PC-9 (cell line): ENCODE data around the gene RDH14. TPM values are rescaled to one million over a fixed set of nuclear protein-coding genes. Genes with fewer than 3 reads are reported as not detected.

Experiments
- BruUV-seq: library from RNA; stranded (reverse); fragments of 400-500 nt; replicated peaks from 2 replicates; lab custom pipeline; 2021; lab: Mats Ljungman, UMichigan
- CTCF ChIA-PET: fragments of 300-600 bp; sonication (Branson Sonifier 250); formaldehyde crosslinking; loops from one replicate; lab custom pipeline; 2022; ENCODE audit warnings: antibody characterized with exemption; lab: Charles Lee
- POLR2A ChIA-PET: fragments of 300-600 bp; sonication (Branson Sonifier 250); formaldehyde crosslinking; loops from one replicate; lab custom pipeline; 2022; ENCODE audit warnings: antibody characterized with exemption; ENCODE audit not compliant: unreplicated experiment; lab: Charles Lee
- DNase-seq, 2 experiments: peaks; one replicate each; pipeline versions ENCODE4 v3.0.0 to v3.0.0-alpha.2; 2015 to 2022; ENCODE audit warnings: mixed read lengths in 1 of 2
- H2AFZ ChIP-seq: fragments of 200-600 bp; sonication (generic); 2 replicates; pipeline ENCODE4 v1.8.1; 2017; ENCODE audit warnings: antibody characterized with exemption
- H3F3A ChIP-seq: fragments of 200-600 bp; sonication (generic); 2 replicates; pipeline ENCODE4 v1.8.1; 2017; ENCODE audit warnings: antibody characterized with exemption, mild to moderate bottlenecking, low read depth; ENCODE audit not compliant: insufficient read depth
- H3K27ac ChIP-seq: fragments of 200-600 bp; sonication (generic); 2 replicates; pipeline ENCODE4 v1.6.1; 2016; ENCODE audit warnings: mixed run types
- H3K27me3 ChIP-seq: fragments of 200-600 bp; sonication (generic); 2 replicates; pipeline ENCODE4 v1.6.1; 2016; ENCODE audit warnings: low read depth, mixed run types; ENCODE audit not compliant: insufficient read depth
- H3K36me3 ChIP-seq: fragments of 200-600 bp; sonication (generic); 2 replicates; pipeline ENCODE4 v1.6.1; 2016; ENCODE audit warnings: low read depth, mixed run types
- H3K4me1 ChIP-seq: fragments of 200-600 bp; sonication (generic); replicated peaks from 2 replicates; pipeline ENCODE4 v1.6.1; 2016; ENCODE audit warnings: mixed run types; ENCODE audit not compliant: insufficient read depth
- H3K4me2 ChIP-seq: fragments of 200-600 bp; sonication (generic); 2 replicates; pipeline ENCODE4 v1.6.1; 2017; ENCODE audit warnings: mixed run types
- H3K4me3 ChIP-seq: fragments of 200-600 bp; sonication (generic); 2 replicates; pipeline ENCODE4 v1.6.1; 2016; ENCODE audit warnings: mixed run types
- H3K79me2 ChIP-seq: fragments of 200-600 bp; sonication (generic); 2 replicates; pipeline ENCODE4 v1.6.1; 2017; ENCODE audit warnings: low read depth, mixed run types
- H3K9me2 ChIP-seq: fragments of 200-600 bp; sonication (generic); 2 replicates; pipeline ENCODE4 v1.8.1; 2017; ENCODE audit warnings: mild to moderate bottlenecking; ENCODE audit not compliant: insufficient read depth
- H3K9me3 ChIP-seq: fragments of 200-600 bp; sonication (generic); 2 replicates; pipeline ENCODE4 v1.8.1; 2016; ENCODE audit warnings: low read depth; ENCODE audit not compliant: insufficient read depth
- H4K20me1 ChIP-seq: fragments of 200-600 bp; sonication (generic); 2 replicates; pipeline ENCODE4 v1.8.1; 2017; ENCODE audit not compliant: insufficient read depth
- CTCF ChIP-seq: fragments of 200-600 bp; sonication (generic); conservative IDR thresholded peaks from 2 replicates; pipeline ENCODE4 v1.6.1; 2017; ENCODE audit warnings: mixed run types, antibody characterized with exemption, mild to moderate bottlenecking, moderate library complexity
- EZH2 ChIP-seq: fragments of 200-600 bp; sonication (generic); IDR thresholded peaks from 2 replicates; pipeline ENCODE4 v1.8.0; 2017; ENCODE audit warnings: antibody characterized with exemption, low read depth
- intact Hi-C: fragments of 100-400 bp; cut with micrococcal nuclease; formaldehyde crosslinking; loops from one replicate; pipeline ENCODE4 v1.10.0; 2022; ENCODE audit not compliant: unreplicated experiment
- total RNA-seq: library from RNA; stranded (reverse); gene quantifications from 2 replicates; pipeline ENCODE4 v1.2.3, GENCODE V29; 2021

The RDH14 gene
- total RNA-seq, 1 experiment from 2014 or later = 17.2 TPM

- no peak overlapping the region for H3K4me3 ChIP-seq
- no peak overlapping the region for H3K4me2 ChIP-seq
- peaks cover 4% of the 10 kb centered on the region; the same call in 1 of the 2 replicates for H3F3A ChIP-seq
- DNase-seq = no peak
- H2AFZ ChIP-seq = no peak overlapping the region
- H3K27ac ChIP-seq = no peak overlapping the region
- no TSS peak for BruUV-seq
- H3K79me2 ChIP-seq = no peaks in the 10 kb centered on the region
- intact Hi-C loops = no loop called here
- peaks cover 8% of the 10 kb centered on the region for H3K4me1 ChIP-seq
- POLR2A ChIA-PET = no interaction called here
- peaks cover 6% of the 10 kb centered on the region; the same call in 1 of the 2 replicates for H3K9me3 ChIP-seq
- no peaks in the 10 kb centered on the region for H3K9me2 ChIP-seq
- no peaks in the 10 kb centered on the region for H3K27me3 ChIP-seq
- no peaks in the 10 kb centered on the region for H4K20me1 ChIP-seq
- no peak for TF ChIP-seq EZH2
- TF ChIP-seq CTCF = no peak
- H3K36me3 ChIP-seq = no peaks in the 10 kb centered on the region
- CTCF ChIA-PET = no interaction called here
Observed at GRCh38 chr2:18510775-18511174, 49.7 kb downstream of the RDH14 start.

DNA sequence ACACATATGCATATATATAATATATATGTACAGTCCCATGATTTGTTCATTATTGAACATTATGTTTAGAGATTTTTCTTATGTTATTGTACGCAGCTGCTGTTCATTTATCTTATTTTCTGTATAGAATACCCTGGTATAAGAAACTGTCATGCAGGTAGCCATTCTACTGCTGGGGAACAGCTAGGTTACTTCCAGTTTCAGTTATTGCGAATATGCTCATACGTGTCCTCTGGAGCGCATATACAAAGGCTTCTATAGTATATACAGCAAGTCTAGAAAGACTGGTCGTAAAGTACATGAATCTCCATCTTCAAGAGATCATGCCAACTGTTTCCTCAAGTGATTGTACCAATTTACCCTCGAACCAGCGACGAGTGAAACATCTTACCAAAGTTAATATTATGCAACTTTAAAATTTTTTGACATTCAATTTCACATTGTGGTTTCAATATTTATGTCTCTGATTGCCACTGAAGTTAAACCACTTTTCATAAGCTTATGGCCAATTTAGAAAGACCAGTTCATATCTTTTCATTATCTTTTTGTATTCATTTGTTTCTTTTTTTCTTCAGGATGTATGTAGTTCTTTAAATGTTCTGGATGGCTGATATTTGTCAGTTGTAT lies 53.5 kb downstream of the RDH14 start:
- TF ChIP-seq CTCF (no peak), EZH2 (no peak)
- H3K9me2 ChIP-seq = no peaks in the 10 kb centered on the region
- no peaks in the 10 kb centered on the region for H3K27me3 ChIP-seq
- intact Hi-C loops = no loop called here
- DNase-seq = no peak
- H3K79me2 ChIP-seq = no peaks in the 10 kb centered on the region
- H3K27ac ChIP-seq = no peak overlapping the region
- H3K4me1 ChIP-seq = peaks cover 15% of the 10 kb centered on the region
- ChIA-PET POLR2A (no interaction called here), CTCF (no interaction called here)
- no peaks in the 10 kb centered on the region for H4K20me1 ChIP-seq
- no peaks in the 10 kb centered on the region for H3K36me3 ChIP-seq
- no peak overlapping the region for H2AFZ ChIP-seq
- H3K4me2 ChIP-seq = no peak overlapping the region
- H3K4me3 ChIP-seq = no peak overlapping the region
- peaks cover 6% of the 10 kb centered on the region; the same call in 1 of the 2 replicates for H3F3A ChIP-seq
- H3K9me3 ChIP-seq = peaks cover 6% of the 10 kb centered on the region; the same call in 1 of the 2 replicates
- BruUV-seq = no TSS peak

GRCh38 chr2:18505703-18506341 lies 54.6 kb downstream of the RDH14 start:
- BruUV-seq = no TSS peak
- H3K4me3 ChIP-seq = no peak overlapping the region
- H2AFZ ChIP-seq = peak overlapping the region; percentile 10; the same call in 1 of the 2 replicates
- no peaks in the 10 kb centered on the region for H3K9me2 ChIP-seq
- H3K4me2 ChIP-seq = peak overlapping the region; percentile 40
- H3K79me2 ChIP-seq = no peaks in the 10 kb centered on the region
- intact Hi-C loops = no loop called here
- DNase-seq = peak; percentile 10 to 55
- no peaks in the 10 kb centered on the region for H4K20me1 ChIP-seq
- H3K9me3 ChIP-seq = peaks cover 1% of the 10 kb centered on the region; the same call in 1 of the 2 replicates
- CTCF ChIA-PET = no interaction called here
- peaks cover 6% of the 10 kb centered on the region; the same call in 1 of the 2 replicates for H3F3A ChIP-seq
- H3K27me3 ChIP-seq = no peaks in the 10 kb centered on the region
- H3K36me3 ChIP-seq = no peaks in the 10 kb centered on the region
- peak overlapping the region; percentile 8; the same call in 1 of the 2 replicates for H3K27ac ChIP-seq
- H3K4me1 ChIP-seq = peaks cover 15% of the 10 kb centered on the region
- TF ChIP-seq CTCF (no peak), EZH2 (no peak)
- POLR2A ChIA-PET = no interaction called here

Other genes starting within 250 kb of the RDH14 start
- gene NT5C1B, start 28.9 kb upstream of the RDH14 start, total RNA-seq = not detected in 2 replicates